SK-N-SH treated with all-trans-retinoic acid at 6 μM for 48 hours (cell line): Measurements from ENCODE around the gene FES.

Experiments
- ATAC-seq: fragments of 200-7000 bp; cut with Tn5 transposase; 3 replicates; pipeline ENCODE4 v1.9.1; 2020; ENCODE audit warnings: mild to moderate bottlenecking, moderate library complexity
- ARNTL ChIP-seq: fragments of 450-650 bp; formaldehyde crosslinking; IDR thresholded peaks from 2 replicates; pipeline ENCODE4 v1.5.0; 2020; ENCODE audit warnings: low read depth, mild to moderate bottlenecking, moderate library complexity, borderline replicate concordance
- BACH2 ChIP-seq: fragments of 250-450 bp; sonication (Bioruptor Pico); IDR thresholded peaks from 2 replicates; pipeline ENCODE4 v1.9.0; 2021; ENCODE audit warnings: mild to moderate bottlenecking, borderline replicate concordance
- CREB5 ChIP-seq: fragments of 250-450 bp; sonication (Bioruptor Pico); IDR thresholded peaks from 2 replicates; pipeline ENCODE4 v1.5.1; 2020; ENCODE audit warnings: low read depth, mild to moderate bottlenecking, moderate library complexity
- CSRNP3 ChIP-seq: fragments of 250-450 bp; sonication (Bioruptor Pico); IDR thresholded peaks from 2 replicates; pipeline ENCODE4 v1.5.1; 2021; ENCODE audit warnings: mild to moderate bottlenecking, moderate library complexity
- GLIS3 ChIP-seq: fragments of 250-450 bp; sonication (Bioruptor Pico); IDR thresholded peaks from 2 replicates; pipeline ENCODE4 v1.5.0; 2020; ENCODE audit warnings: mild to moderate bottlenecking, moderate library complexity
- ISL1 ChIP-seq: fragments of 250-450 bp; sonication (Bioruptor Pico); IDR thresholded peaks from 2 replicates; pipeline ENCODE4 v2.1.2; 2022; ENCODE audit warnings: mild to moderate bottlenecking, moderate library complexity
- OSR1 ChIP-seq: fragments of 250-450 bp; sonication (Bioruptor Pico); IDR thresholded peaks from 2 replicates; pipeline ENCODE4 v1.8.0; 2022; ENCODE audit warnings: moderate library complexity, mild to moderate bottlenecking, inconsistent platforms
- POU6F1 ChIP-seq: fragments of 250-450 bp; sonication (Bioruptor Pico); IDR thresholded peaks from 2 replicates; pipeline ENCODE4 v1.8.0; 2021; ENCODE audit warnings: low read depth, mild to moderate bottlenecking, moderate library complexity, borderline replicate concordance
- PPARA ChIP-seq: fragments of 250-450 bp; sonication (Bioruptor Pico); IDR thresholded peaks from 2 replicates; pipeline ENCODE4 v1.5.0; 2020; ENCODE audit warnings: mild to moderate bottlenecking, borderline replicate concordance
- RARB ChIP-seq: fragments of 250-450 bp; sonication (Bioruptor Pico); IDR thresholded peaks from 2 replicates; pipeline ENCODE4 v1.8.0; 2021; ENCODE audit warnings: mild to moderate bottlenecking, moderate library complexity
- SNAI2 ChIP-seq: fragments of 250-450 bp; sonication (Bioruptor Pico); IDR thresholded peaks from 2 replicates; pipeline ENCODE4 v1.5.0; 2020; ENCODE audit warnings: mild to moderate bottlenecking, moderate library complexity
- TCF4 ChIP-seq: fragments of 250-450 bp; sonication (Bioruptor Pico); IDR thresholded peaks from 2 replicates; pipeline ENCODE4 v1.8.0; 2021; ENCODE audit warnings: mild to moderate bottlenecking, moderate library complexity, borderline replicate concordance
- TOX ChIP-seq: fragments of 250-450 bp; sonication (Bioruptor Pico); IDR thresholded peaks from 2 replicates; pipeline ENCODE4 v1.8.0; 2021; ENCODE audit warnings: mild to moderate bottlenecking, moderate library complexity, borderline replicate concordance
- TSHZ2 ChIP-seq: fragments of 250-450 bp; sonication (Bioruptor Pico); IDR thresholded peaks from 2 replicates; pipeline ENCODE4 v1.5.0; 2020; ENCODE audit warnings: mild to moderate bottlenecking, moderate library complexity
- ZC3H10 ChIP-seq: fragments of 250-450 bp; sonication (Bioruptor Pico); IDR thresholded peaks from 2 replicates; pipeline ENCODE4 v1.5.1; 2021; ENCODE audit warnings: mild to moderate bottlenecking, moderate library complexity
- ZFP3 ChIP-seq: fragments of 250-450 bp; sonication (Bioruptor Pico); IDR thresholded peaks from 2 replicates; pipeline ENCODE4 v1.5.0; 2020; ENCODE audit warnings: mild to moderate bottlenecking, moderate library complexity
- ZFP30 ChIP-seq: fragments of 450-650 bp; formaldehyde crosslinking; IDR thresholded peaks from 2 replicates; pipeline ENCODE4 v1.5.0; 2022; ENCODE audit warnings: mild to moderate bottlenecking, moderate library complexity
- ZNF565 ChIP-seq: fragments of 450-650 bp; formaldehyde crosslinking; conservative IDR thresholded peaks from 2 replicates; pipeline ENCODE4 v1.5.0; 2020; ENCODE audit warnings: low read depth, mild to moderate bottlenecking, moderate library complexity
- ZNF70 ChIP-seq: fragments of 450-650 bp; formaldehyde crosslinking; IDR thresholded peaks from 2 replicates; pipeline ENCODE4 v1.5.0; 2020; ENCODE audit warnings: mild to moderate bottlenecking, moderate library complexity
- ZNF8 ChIP-seq: fragments of 450-650 bp; formaldehyde crosslinking; IDR thresholded peaks from 2 replicates; pipeline ENCODE4 v1.5.0; 2020; ENCODE audit warnings: mild to moderate bottlenecking, moderate library complexity

FES gene

GRCh38 chr15:90859234-90860131, 24.8 kb upstream of the FES start:
- peak; percentile 32 for ATAC-seq
- TF ChIP-seq ZNF70 (CRISPR knock-in tag) (no peak), ZFP3 (CRISPR knock-in tag) (no peak), ZNF8 (CRISPR knock-in tag) (no peak), TCF4 (no peak), ZNF565 (no peak), RARB (CRISPR knock-in tag) (no peak), TSHZ2 (CRISPR knock-in tag) (no peak), TOX (CRISPR knock-in tag) (no peak), ARNTL (CRISPR knock-in tag) (no peak), CREB5 (no peak), CSRNP3 (CRISPR knock-in tag) (no peak), ZFP30 (CRISPR knock-in tag) (no peak), ZC3H10 (CRISPR knock-in tag) (no peak), PPARA (CRISPR knock-in tag) (no peak), ISL1 (CRISPR knock-in tag) (no peak), SNAI2 (CRISPR knock-in tag) (no peak)

GRCh38 chr15:90860450-90860849, 23.9 kb upstream of the FES start:
- no peak for TF ChIP-seq CREB5
- no peak for TF ChIP-seq POU6F1 (CRISPR knock-in tag)
- TF ChIP-seq GLIS3 (CRISPR knock-in tag), result no peak
- no peak for TF ChIP-seq ZFP30 (CRISPR knock-in tag)
- TF ChIP-seq OSR1 (CRISPR knock-in tag), result no peak
- no peak for TF ChIP-seq BACH2 (CRISPR knock-in tag)
- no peak for TF ChIP-seq ZNF70 (CRISPR knock-in tag)
- no peak for TF ChIP-seq ZNF565
- no peak for TF ChIP-seq CSRNP3 (CRISPR knock-in tag)
- no peak for TF ChIP-seq ZNF8 (CRISPR knock-in tag)
- no peak for TF ChIP-seq ISL1 (CRISPR knock-in tag)
- no peak for TF ChIP-seq ARNTL (CRISPR knock-in tag)
- ATAC-seq, result no peak
